Activated gamma-delta T cell (primary cell): ENCODE measurements around the gene UBA1.

ENCODE experiments used
- DNase-seq: peaks from one replicate; lab custom pipeline; 2025; lab: John Stamatoyannopoulos, UW

The UBA1 gene

GRCh38 chrX:47169726-47170515, 23.7 kb upstream of the UBA1 start:
- DNase-seq, result no peak

- no peak for DNase-seq
Observed at GRCh38 chrX:47170861-47171692, 22.6 kb upstream of the UBA1 start.

GRCh38 chrX:47171996-47172395, 21.6 kb upstream of the UBA1 start:
- DNase-seq, result no peak

- no peak for DNase-seq
Observed at GRCh38 chrX:47172549-47172948, 21.1 kb upstream of the UBA1 start.

GRCh38 chrX:47172971-47173792, 20.4 kb upstream of the UBA1 start:
- no peak for DNase-seq

- DNase-seq, result no peak
Observed at GRCh38 chrX:47174376-47174775, 19.3 kb upstream of the UBA1 start.

GRCh38 chrX:47174846-47175587, 18.6 kb upstream of the UBA1 start:
- DNase-seq, result no peak

- no peak for DNase-seq
Observed at GRCh38 chrX:47175588-47175980, 18.0 kb upstream of the UBA1 start.

GRCh38 chrX:47176101-47176740, 17.4 kb upstream of the UBA1 start:
- DNase-seq, result no peak

GRCh38 chrX:47177079-47177478, 16.6 kb upstream of the UBA1 start:
- DNase-seq, result no peak

- DNase-seq, result no peak
Observed at GRCh38 chrX:47178337-47178736, 15.3 kb upstream of the UBA1 start.

GRCh38 chrX:47179221-47179927, 14.3 kb upstream of the UBA1 start:
- DNase-seq, result no peak

- DNase-seq, result no peak
Observed at GRCh38 chrX:47179928-47180255, 13.7 kb upstream of the UBA1 start.

GRCh38 chrX:47180346-47180745, 13.3 kb upstream of the UBA1 start:
- no peak for DNase-seq

GRCh38 chrX:47181301-47181700, 12.3 kb upstream of the UBA1 start:
- no peak for DNase-seq

- DNase-seq, result no peak
Observed at GRCh38 chrX:47182106-47182700, 11.4 kb upstream of the UBA1 start.

- no peak for DNase-seq
Observed at GRCh38 chrX:47184486-47184885, 9.1 kb upstream of the UBA1 start.

- no peak for DNase-seq
Observed at GRCh38 chrX:47185241-47185640, 8.4 kb upstream of the UBA1 start.

- no peak for DNase-seq
Observed at GRCh38 chrX:47186096-47186740, 7.4 kb upstream of the UBA1 start.
